Spleen (tissue), 7 donors: ENCODE measurements around the gene RYR1.

Experiments used
- POLR2AphosphoS5 ChIP-seq, 3 donors: sonication (generic); formaldehyde crosslinking; IDR thresholded peaks; one replicate each; pipeline ENCODE4 v1.5.1; 2017; ENCODE audit warnings: antibody characterized with exemption in 3 of 3
- TF ChIP-seq, protein P1 (sequence below), 11 experiments: fragments of 200-600 bp in 7 of 11; fragments of 450-650 bp in 4 of 11; sonication (generic) in 4 of 11; IDR thresholded peaks in 8 of 11; conservative IDR thresholded peaks in 3 of 11; 1 replicate in 7 of 11; 2 replicates in 4 of 11; pipeline versions ENCODE4 v1.4.0 to v1.8.0; 2016 to 2021; ENCODE audit warnings: antibody characterized with exemption in 11 of 11, inconsistent platforms in 4 of 11, mild to moderate bottlenecking in 1 of 11
- donor health status: DM: no; HTN: no; CAD: no; lungs with moderate emphysema.
- donor health status: DM: no; HTN: no; CAD: no.
- donor health status: DM: no; HTN: no; CAD: no.

- TF ChIP-seq POLR2AphosphoS5 (IDR thresholded peaks at IDR 0.05): no peak
- TF ChIP-seq, protein P1, sequence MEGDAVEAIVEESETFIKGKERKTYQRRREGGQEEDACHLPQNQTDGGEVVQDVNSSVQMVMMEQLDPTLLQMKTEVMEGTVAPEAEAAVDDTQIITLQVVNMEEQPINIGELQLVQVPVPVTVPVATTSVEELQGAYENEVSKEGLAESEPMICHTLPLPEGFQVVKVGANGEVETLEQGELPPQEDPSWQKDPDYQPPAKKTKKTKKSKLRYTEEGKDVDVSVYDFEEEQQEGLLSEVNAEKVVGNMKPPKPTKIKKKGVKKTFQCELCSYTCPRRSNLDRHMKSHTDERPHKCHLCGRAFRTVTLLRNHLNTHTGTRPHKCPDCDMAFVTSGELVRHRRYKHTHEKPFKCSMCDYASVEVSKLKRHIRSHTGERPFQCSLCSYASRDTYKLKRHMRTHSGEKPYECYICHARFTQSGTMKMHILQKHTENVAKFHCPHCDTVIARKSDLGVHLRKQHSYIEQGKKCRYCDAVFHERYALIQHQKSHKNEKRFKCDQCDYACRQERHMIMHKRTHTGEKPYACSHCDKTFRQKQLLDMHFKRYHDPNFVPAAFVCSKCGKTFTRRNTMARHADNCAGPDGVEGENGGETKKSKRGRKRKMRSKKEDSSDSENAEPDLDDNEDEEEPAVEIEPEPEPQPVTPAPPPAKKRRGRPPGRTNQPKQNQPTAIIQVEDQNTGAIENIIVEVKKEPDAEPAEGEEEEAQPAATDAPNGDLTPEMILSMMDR (IDR thresholded peaks at IDR 0.05 in 8 of 11, conservative IDR thresholded peaks at IDR 0.05 in 3 of 11): no peak
Observed at GRCh38 chr19:38556521-38557174, 123.2 kb downstream of the RYR1 start.
